GM21390 (cell line): ENCODE data around the gene TSPAN14.
"Not testable (repeated sequence)": the region's sequence is repeated elsewhere in the genome, so short reads cannot be mapped to it uniquely, and the experiment has no call there.

Source experiments
- ATAC-seq: cut with Tn5 transposase; IDR thresholded peaks from one replicate; pipeline ENCODE4 v1.9.1; 2021; ENCODE audit not compliant: unreplicated experiment

TSPAN14 gene

GRCh38 chr10:80539421-80540031 is 85.4 kb downstream of the TSPAN14 start:
- ATAC-seq, result no peak

- ATAC-seq, result no peak
Observed at GRCh38 chr10:80540136-80540535, 86.0 kb downstream of the TSPAN14 start.

DNA sequence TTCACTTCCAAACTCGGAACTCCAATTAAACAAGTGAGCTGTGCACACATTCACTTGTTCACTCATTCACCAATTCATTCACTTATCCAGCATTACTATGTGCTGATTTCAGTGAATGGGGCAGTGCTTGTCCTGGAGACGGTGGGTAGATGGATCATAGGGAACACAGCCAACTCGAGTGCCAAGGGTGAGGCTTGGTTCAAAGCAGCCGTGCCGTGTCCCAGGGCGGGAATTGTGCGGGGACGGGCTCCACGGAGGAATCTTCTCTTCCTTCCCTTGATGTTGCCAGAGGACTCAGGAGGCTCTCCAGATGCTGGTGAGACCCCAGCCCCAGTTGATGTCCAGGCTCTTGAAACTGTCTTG is 86.5 kb downstream of the TSPAN14 start:
- no peak for ATAC-seq

GRCh38 chr10:80540981-80541750 is 87.1 kb downstream of the TSPAN14 start:
- ATAC-seq, result peak; percentile 56

DNA sequence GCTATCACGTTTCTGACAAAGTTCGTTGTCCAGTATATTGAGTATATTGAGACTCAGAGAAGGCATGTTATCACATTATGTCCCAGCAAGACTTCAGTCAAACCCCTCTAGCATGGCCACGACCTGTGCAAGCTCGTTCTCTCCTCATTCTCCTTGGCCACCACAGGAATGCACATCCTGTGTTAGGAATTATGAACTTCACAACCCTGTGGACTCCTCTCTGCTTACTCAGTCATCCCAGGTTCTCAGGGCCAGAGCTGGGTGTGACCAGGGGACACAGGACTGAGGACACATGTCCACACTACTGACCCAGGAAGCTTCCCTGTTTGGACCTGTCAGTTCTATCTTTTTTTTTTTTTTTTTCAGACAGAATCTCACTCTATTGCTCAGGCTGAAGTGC is 87.9 kb downstream of the TSPAN14 start:
- ATAC-seq, result no peak

DNA sequence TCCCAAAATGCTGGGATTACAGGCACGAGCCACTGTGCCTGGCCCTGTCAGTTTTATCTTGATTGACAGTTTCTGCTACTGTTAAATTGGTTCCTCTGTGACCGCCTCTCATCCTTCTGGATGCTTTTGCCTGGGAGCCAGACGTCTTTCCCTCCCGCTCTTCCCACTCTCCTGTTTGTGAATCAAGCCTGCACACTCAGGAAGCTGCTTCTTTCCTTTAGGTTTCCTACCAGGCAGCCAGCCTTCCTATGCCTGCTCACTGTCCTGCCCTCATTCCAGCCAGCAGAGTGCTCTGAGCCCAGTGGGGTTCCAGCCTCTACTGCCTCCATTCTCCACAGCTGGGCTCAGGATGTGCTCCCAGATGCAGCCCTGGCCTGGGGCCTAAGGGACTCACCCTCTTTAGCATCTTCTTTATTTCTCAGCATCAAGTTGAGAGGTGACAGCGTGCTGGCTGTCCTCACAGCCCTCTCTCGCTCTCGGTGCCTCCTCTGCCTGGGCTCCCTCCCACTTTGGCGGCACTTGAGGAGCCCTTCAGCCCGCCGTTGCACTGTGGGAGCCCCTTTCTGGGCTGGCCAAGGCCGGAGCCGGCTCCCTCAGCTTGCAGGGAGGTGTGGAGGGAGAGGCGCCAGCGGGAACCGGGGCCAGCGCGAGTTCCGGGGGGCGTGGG is 88.7 kb downstream of the TSPAN14 start:
- ATAC-seq, result no peak

DNA sequence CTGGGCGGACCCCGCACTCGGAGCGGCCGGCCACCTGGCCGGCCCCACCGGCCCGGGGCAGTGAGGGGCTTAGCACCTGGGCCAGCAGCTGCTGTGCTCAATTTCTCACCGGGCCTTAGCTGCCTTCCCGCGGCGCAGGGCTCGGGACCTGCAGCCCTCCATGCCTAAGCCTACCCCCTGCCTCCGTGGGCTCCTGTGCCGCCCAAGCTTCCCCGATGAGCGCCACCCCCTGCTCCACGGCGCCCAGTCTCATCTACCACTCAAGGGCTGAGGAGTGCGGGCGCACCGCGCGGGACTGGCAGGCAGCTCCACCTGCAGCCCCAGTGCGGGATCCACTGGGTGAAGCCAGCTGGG is 89.2 kb downstream of the TSPAN14 start:
- ATAC-seq, result not testable (repeated sequence)

DNA sequence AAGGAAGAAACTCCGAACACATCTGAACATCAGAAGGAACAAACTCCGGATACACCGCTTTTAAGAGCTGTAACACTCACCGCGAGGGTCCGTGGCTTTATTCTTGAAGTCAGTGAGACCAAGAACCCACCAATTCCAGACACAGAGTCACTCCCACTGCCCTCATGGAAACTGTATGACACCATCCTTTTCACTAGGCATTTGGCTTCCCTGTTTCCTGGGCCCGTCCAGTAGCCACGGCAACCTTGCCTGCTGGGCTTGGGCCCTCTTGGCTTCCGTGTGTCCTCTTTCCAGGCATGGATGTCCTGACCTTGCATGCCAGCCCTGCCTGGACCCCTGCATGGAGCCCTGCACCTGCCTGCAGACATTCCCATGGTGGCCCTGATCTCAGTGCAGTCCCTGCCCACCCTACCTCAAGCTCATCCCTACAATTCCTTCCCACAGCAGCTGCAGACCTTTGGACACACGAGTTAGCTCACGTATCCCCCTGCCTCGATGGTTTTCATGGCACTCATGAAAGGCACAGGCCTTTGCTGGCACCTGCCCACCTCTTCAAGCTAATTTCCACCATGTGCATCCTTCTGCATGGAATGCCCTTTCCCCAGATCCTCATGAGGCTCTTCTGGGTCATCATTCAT is 90.3 kb downstream of the TSPAN14 start:
- ATAC-seq, result no peak

DNA sequence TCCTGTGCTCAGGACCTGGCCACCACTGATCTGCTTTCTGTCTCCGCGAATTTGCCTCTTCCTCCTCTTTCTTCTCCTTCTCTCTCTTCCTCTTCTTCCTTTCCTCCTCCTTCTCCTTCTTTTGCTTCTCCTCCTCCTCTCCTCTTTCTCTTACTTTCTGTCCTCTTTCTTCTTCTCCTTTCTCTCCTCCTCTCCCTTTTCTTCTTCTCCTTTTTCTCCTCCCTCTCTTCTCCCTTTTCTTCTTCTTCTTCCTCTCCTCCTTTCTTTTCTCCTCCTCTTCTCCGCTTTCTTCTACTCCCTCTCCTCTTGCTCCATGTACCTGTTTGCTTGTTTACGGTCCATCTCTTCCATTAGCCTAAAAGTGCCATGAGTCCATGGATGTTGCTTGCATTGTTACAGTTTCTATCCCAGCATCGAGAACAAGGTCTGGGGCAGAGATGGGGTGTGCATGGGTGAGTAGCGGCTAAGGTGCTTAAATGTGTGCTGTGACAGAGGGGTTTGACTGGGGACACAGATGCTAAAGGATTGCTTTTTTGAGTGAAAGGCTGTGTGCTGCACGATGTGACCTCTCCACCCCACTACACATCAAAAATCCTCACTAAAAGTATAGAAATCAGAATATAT is 91.3 kb downstream of the TSPAN14 start:
- no peak for ATAC-seq

DNA sequence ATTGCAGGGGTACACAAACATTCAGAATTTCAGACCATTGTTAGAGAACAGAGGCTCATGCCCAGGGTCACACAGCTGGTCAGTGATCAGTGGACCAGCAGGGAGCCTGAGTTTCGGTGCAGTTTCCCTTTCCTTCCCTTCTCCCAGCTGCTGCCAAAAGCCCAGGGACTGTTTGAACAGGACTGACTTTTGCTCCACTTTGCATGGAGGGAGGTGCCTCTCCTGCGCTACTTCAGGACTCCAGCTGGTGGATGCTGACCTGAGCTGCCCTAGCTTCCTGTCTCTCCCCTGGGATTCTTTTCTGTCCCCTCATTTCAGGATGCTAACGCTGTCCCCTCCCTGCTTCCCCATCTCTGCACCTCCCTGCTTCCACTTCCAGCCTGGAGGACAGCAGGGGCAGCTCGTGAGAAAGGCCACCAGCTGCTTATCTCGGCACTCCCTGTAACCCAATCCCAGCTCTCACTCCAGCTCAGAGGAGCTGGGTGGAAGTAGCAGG is 98.1 kb downstream of the TSPAN14 start:
- no peak for ATAC-seq

- ATAC-seq, result no peak
Observed at GRCh38 chr10:80553436-80553835, 99.3 kb downstream of the TSPAN14 start.

- ATAC-seq, result no peak
Observed at GRCh38 chr10:80554050-80554449, 99.9 kb downstream of the TSPAN14 start.

- no peak for ATAC-seq
Observed at GRCh38 chr10:80555415-80555814, 101.3 kb downstream of the TSPAN14 start.

GRCh38 chr10:80561950-80562349 is 107.8 kb downstream of the TSPAN14 start:
- no peak for ATAC-seq

- ATAC-seq, result no peak
Observed at GRCh38 chr10:80567292-80567691, 113.2 kb downstream of the TSPAN14 start.

GRCh38 chr10:80569131-80569895 is 115.2 kb downstream of the TSPAN14 start:
- no peak for ATAC-seq

- ATAC-seq, result no peak
Observed at GRCh38 chr10:80571352-80571751, 117.2 kb downstream of the TSPAN14 start.

DNA sequence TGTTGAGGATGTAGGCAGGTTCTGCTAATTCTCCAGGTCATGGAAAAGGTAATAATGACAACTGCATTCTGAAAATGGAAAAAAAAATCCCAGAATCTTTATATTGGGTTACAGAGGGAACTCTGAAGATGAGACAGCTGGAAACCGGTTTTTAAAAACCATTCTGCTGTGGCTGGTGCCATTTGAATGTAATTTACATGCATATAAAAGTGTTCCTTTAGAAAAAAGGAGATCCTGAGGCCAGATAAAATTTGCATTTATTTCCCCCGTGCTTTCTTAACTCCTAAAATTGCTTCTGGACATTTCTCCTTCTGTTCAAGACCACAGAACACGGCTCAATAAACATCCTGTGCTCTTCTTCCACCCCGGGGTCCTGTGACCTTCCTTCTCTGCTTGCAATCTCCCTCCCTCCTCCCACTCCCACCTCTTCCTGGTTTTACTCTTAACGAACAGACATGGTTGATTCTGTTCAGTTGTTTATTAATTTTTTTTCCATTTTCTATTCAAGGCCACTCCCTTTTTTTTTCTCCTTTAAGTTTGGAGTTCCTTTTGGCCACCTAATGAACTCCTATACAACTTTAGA is 125.2 kb downstream of the TSPAN14 start:
- ATAC-seq, result no peak

DNA sequence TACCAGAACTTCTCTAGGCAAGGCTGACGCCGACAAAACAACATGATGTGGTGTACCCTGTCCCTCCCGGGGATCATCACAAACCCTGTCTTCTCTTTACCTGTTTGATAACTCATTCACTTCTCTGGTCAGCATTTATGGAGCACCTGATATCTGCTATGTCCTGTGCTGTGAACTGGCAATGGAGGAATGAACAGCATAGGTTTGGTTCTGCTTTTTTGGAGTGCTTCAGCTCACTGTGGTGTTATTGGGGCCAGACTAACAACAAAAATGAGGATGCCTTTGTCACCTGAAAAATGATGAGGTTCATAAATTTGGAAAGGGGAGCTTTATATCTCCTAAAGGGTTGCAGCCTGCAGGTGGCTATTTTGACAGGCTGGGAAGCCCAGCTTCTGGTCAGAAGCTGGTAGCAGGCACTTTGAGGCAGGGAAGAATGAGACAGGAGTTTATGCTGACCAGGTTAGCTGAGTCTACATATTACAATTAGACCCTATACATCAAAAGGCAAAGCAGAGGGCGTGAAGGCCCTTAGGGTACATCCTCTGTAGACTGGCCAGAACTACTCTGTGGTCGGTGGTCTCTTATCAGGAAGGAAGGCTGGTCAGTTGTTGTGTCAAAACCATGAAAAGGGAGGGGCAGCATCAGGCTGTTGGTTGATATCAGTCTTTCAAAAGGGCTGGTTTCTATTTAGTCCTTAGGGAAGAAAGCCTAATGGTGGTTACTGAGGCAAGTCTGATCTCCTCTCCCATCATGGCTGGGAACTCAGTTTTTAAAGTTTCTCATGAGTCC is 125.9 kb downstream of the TSPAN14 start:
- ATAC-seq, result no peak
